Measurements from ENCODE around the gene CELF4. TPM values are rescaled to one million over a fixed set of nuclear protein-coding genes. Genes with fewer than 3 reads are reported as not detected.
"Not testable (repeated sequence)": the region's sequence is repeated elsewhere in the genome, so short reads cannot be mapped to it uniquely, and the experiment has no call there.

The CELF4 gene
- total RNA-seq, 1 donor from 2014 or later = not detected

- DNase-seq (ENCODE audit: low read depth) = no peak
- no peak overlapping the region for H3K4me3 ChIP-seq (ENCODE audit: low read depth, low read length)
- TF ChIP-seq CTCF (IDR thresholded peaks at IDR 0.05; ENCODE audit: insufficient read depth, low read length, poor library complexity, severe bottlenecking) = no peak
- H3K27me3 ChIP-seq (ENCODE audit: control insufficient read depth, insufficient read depth, low read length) = peaks cover 31% of the 10 kb centered on the region
- no peaks in the 10 kb centered on the region for H3K36me3 ChIP-seq (ENCODE audit: control insufficient read depth, insufficient read depth, low read length)
These were observed 204.1 kb downstream of the CELF4 start for GRCh38 chr18:37361335-37362157.

- not testable (repeated sequence) for H3K36me3 ChIP-seq (ENCODE audit: control insufficient read depth, insufficient read depth, low read length); DNase-seq (ENCODE audit: low read depth); H3K4me3 ChIP-seq (ENCODE audit: low read depth, low read length)
- H3K27me3 ChIP-seq (ENCODE audit: control insufficient read depth, insufficient read depth, low read length) = peaks cover 26% of the 10 kb centered on the region
These were observed 207.5 kb downstream of the CELF4 start for GRCh38 chr18:37358061-37358460.

DNA sequence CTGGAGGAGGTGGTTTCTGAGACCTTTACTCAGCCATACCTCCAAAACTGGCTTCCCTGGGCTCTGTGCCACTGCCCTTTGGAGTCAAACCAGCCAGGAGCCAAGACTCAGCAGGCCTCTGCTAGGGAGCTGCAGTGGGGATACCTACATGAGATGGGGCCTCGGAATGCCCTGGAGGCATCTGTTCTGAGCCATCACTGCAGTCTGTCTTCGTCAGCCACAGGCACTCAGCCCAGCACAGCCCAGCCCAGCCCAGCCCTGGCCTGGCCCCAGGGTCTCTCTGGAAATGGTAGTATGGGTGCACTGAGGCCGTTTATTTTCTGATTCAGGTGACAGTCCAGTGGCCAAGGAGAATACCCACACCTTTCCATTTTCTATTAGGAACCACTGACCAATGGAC is 209.8 kb downstream of the CELF4 start:
- no peak overlapping the region for H3K4me3 ChIP-seq (ENCODE audit: low read depth, low read length)
- no peaks in the 10 kb centered on the region for H3K36me3 ChIP-seq (ENCODE audit: control insufficient read depth, insufficient read depth, low read length)
- no peak for TF ChIP-seq CTCF (IDR thresholded peaks at IDR 0.05; ENCODE audit: insufficient read depth, low read length, poor library complexity, severe bottlenecking)
- DNase-seq (ENCODE audit: low read depth) = no peak
- H3K27me3 ChIP-seq (ENCODE audit: control insufficient read depth, insufficient read depth, low read length) = peaks cover 5% of the 10 kb centered on the region

GRCh38 chr18:37351110-37351509 is 214.5 kb downstream of the CELF4 start:
- no peaks in the 10 kb centered on the region for H3K36me3 ChIP-seq (ENCODE audit: control insufficient read depth, insufficient read depth, low read length)
- H3K27me3 ChIP-seq (ENCODE audit: control insufficient read depth, insufficient read depth, low read length) = peaks cover 2% of the 10 kb centered on the region
- TF ChIP-seq CTCF (IDR thresholded peaks at IDR 0.05; ENCODE audit: insufficient read depth, low read length, poor library complexity, severe bottlenecking) = no peak
- no peak for DNase-seq (ENCODE audit: low read depth)
- H3K4me3 ChIP-seq (ENCODE audit: low read depth, low read length) = no peak overlapping the region

GRCh38 chr18:37348729-37349128 is 216.9 kb downstream of the CELF4 start:
- no peaks in the 10 kb centered on the region for H3K36me3 ChIP-seq (ENCODE audit: control insufficient read depth, insufficient read depth, low read length)
- H3K4me3 ChIP-seq (ENCODE audit: low read depth, low read length) = no peak overlapping the region
- no peak for DNase-seq (ENCODE audit: low read depth)
- peaks cover 17% of the 10 kb centered on the region for H3K27me3 ChIP-seq (ENCODE audit: control insufficient read depth, insufficient read depth, low read length)
- no peak for TF ChIP-seq CTCF (IDR thresholded peaks at IDR 0.05; ENCODE audit: insufficient read depth, low read length, poor library complexity, severe bottlenecking)

GRCh38 chr18:37346048-37346447 is 219.6 kb downstream of the CELF4 start:
- TF ChIP-seq CTCF (IDR thresholded peaks at IDR 0.05; ENCODE audit: insufficient read depth, low read length, poor library complexity, severe bottlenecking) = no peak
- peaks cover 27% of the 10 kb centered on the region for H3K27me3 ChIP-seq (ENCODE audit: control insufficient read depth, insufficient read depth, low read length)
- no peak overlapping the region for H3K4me3 ChIP-seq (ENCODE audit: low read depth, low read length)
- DNase-seq (ENCODE audit: low read depth) = no peak
- no peaks in the 10 kb centered on the region for H3K36me3 ChIP-seq (ENCODE audit: control insufficient read depth, insufficient read depth, low read length)

Measured in kidney epithelial cell (primary cell).